ENCODE results near the gene CFAP410.
"Not testable (repeated sequence)": the region's sequence is repeated elsewhere in the genome, so short reads cannot be mapped to it uniquely, and the experiment has no call there.

Gene CFAP410

GRCh38 chr21:44283211-44283785 lies 55.9 kb downstream of the CFAP410 start:
- not testable (repeated sequence) for DNase-seq

- DNase-seq, result no peak
Observed at GRCh38 chr21:44282370-44282769, 56.8 kb downstream of the CFAP410 start.

GRCh38 chr21:44281801-44282200 lies 57.4 kb downstream of the CFAP410 start:
- DNase-seq, result no peak

GRCh38 chr21:44279354-44280260 lies 59.6 kb downstream of the CFAP410 start:
- DNase-seq, result no peak

Measured in HCEC 1CT (cell line).